Parathyroid adenoma (tissue), 2 donors: ENCODE results near the gene PCSK5.
"Not testable (repeated sequence)": the region's sequence is repeated elsewhere in the genome, so short reads cannot be mapped to it uniquely, and the experiment has no call there.

Experiments used
- H2AFZ ChIP-seq: fragments of 300-600 bp; sonication (generic); one replicate; pipeline ENCODE4 v1.7.0; 2017; ENCODE audit warnings: antibody characterized with exemption, mild to moderate bottlenecking
- H3K27ac ChIP-seq: fragments of 300-600 bp; sonication (generic); one replicate; pipeline ENCODE4 v1.7.0; 2017
- H3K27me3 ChIP-seq: fragments of 300-600 bp; sonication (generic); one replicate; pipeline ENCODE4 v1.7.0; 2017; ENCODE audit warnings: low read length; ENCODE audit not compliant: control insufficient read depth, insufficient read depth
- H3K36me3 ChIP-seq: fragments of 300-600 bp; sonication (generic); one replicate; pipeline ENCODE4 v1.7.0; 2017; ENCODE audit warnings: low read length; ENCODE audit not compliant: control insufficient read depth, insufficient read depth
- H3K4me1 ChIP-seq: fragments of 300-600 bp; sonication (generic); one replicate; pipeline ENCODE4 v1.7.0; 2017; ENCODE audit warnings: control low read depth
- H3K4me2 ChIP-seq: fragments of 300-600 bp; sonication (generic); one replicate; pipeline ENCODE4 v1.7.0; 2017; ENCODE audit warnings: low read length
- H3K4me3 ChIP-seq: fragments of 300-600 bp; sonication (generic); one replicate; pipeline ENCODE4 v1.7.0; 2017; ENCODE audit warnings: low read depth, low read length
- H3K79me2 ChIP-seq: fragments of 300-600 bp; sonication (generic); one replicate; pipeline ENCODE4 v1.7.0; 2017; ENCODE audit warnings: control low read depth
- H3K9ac ChIP-seq: fragments of 300-600 bp; sonication (generic); one replicate; pipeline ENCODE4 v1.7.0; 2017; ENCODE audit warnings: mild to moderate bottlenecking
- H3K9me3 ChIP-seq: fragments of 300-600 bp; sonication (generic); one replicate; pipeline ENCODE4 v1.7.0; 2017; ENCODE audit warnings: low read length; ENCODE audit not compliant: control insufficient read depth
- TF ChIP-seq, protein P1 (sequence below): fragments of 300-600 bp; sonication (generic); IDR thresholded peaks from one replicate; pipeline ENCODE4 v1.7.0; 2017; ENCODE audit warnings: antibody characterized with exemption, mild to moderate bottlenecking
- donor health status: primary hyperparathyroidism.

PCSK5 gene

DNA sequence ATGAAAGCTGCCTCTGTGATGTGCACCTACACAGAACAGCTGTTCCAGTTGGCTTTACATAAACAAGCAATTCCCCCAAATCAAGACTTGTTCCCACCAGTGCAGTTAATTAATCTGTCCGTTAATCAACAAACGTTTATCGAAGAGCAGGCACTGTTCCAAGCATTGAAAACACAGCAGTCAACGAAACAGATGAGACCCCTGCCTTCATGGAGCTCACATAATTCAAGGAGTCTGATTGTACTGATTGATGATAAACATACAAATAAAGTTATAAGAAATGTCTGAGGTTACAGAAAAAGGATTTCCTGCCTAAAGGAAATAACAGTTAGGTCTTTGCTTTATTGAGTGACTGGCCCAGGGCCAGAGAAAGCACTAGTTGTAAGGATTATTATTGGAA, 26.2 kb upstream of the PCSK5 start:
- H3K9ac ChIP-seq = no peak overlapping the region
- TF ChIP-seq, protein P1, sequence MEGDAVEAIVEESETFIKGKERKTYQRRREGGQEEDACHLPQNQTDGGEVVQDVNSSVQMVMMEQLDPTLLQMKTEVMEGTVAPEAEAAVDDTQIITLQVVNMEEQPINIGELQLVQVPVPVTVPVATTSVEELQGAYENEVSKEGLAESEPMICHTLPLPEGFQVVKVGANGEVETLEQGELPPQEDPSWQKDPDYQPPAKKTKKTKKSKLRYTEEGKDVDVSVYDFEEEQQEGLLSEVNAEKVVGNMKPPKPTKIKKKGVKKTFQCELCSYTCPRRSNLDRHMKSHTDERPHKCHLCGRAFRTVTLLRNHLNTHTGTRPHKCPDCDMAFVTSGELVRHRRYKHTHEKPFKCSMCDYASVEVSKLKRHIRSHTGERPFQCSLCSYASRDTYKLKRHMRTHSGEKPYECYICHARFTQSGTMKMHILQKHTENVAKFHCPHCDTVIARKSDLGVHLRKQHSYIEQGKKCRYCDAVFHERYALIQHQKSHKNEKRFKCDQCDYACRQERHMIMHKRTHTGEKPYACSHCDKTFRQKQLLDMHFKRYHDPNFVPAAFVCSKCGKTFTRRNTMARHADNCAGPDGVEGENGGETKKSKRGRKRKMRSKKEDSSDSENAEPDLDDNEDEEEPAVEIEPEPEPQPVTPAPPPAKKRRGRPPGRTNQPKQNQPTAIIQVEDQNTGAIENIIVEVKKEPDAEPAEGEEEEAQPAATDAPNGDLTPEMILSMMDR = no peak
- no peaks in the 10 kb centered on the region for H3K9me3 ChIP-seq
- H2AFZ ChIP-seq = no peak overlapping the region
- H3K4me2 ChIP-seq = no peak overlapping the region
- no peaks in the 10 kb centered on the region for H3K79me2 ChIP-seq
- no peaks in the 10 kb centered on the region for H3K4me1 ChIP-seq
- H3K36me3 ChIP-seq = no peaks in the 10 kb centered on the region
- H3K4me3 ChIP-seq = no peak overlapping the region
- no peaks in the 10 kb centered on the region for H3K27me3 ChIP-seq
- no peak overlapping the region for H3K27ac ChIP-seq

DNA sequence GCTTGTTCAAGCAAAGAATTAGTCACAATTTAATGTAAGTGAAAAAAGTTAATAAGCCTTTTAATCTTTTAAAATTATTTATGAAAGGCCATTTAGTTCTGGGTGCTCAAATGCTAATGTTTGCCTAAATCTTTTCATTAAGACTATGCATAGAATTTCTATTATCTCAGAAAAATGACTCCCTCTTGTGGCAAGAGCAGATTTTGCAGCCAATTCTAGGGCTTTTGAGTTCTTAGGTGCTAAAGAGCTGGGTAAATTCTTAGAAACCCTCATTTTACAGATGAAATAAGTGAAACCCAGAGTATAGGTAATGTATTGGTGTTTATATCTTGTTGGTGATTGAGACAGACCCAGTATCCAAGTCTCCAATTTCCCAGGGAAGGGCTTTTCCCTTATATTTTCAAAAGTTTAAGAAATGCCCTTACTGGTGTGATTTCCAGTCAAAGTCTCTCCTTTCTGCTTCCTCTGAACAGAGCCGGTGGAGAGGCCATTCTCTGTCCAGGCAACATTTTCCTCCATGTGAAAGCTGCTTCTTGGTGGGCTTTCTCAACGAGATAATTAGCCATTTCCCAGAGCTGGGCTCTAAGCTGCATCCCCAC, 24.1 kb upstream of the PCSK5 start:
- Histone ChIP-seq H3K9ac (no peak overlapping the region), H3K79me2 (no peaks in the 10 kb centered on the region), H3K36me3 (no peaks in the 10 kb centered on the region), H3K4me3 (no peak overlapping the region), H3K4me2 (no peak overlapping the region), H3K27me3 (no peaks in the 10 kb centered on the region), H2AFZ (no peak overlapping the region), H3K9me3 (no peaks in the 10 kb centered on the region), H3K4me1 (no peaks in the 10 kb centered on the region), H3K27ac (no peak overlapping the region)
- TF ChIP-seq, protein P1 = peak; percentile 56

DNA sequence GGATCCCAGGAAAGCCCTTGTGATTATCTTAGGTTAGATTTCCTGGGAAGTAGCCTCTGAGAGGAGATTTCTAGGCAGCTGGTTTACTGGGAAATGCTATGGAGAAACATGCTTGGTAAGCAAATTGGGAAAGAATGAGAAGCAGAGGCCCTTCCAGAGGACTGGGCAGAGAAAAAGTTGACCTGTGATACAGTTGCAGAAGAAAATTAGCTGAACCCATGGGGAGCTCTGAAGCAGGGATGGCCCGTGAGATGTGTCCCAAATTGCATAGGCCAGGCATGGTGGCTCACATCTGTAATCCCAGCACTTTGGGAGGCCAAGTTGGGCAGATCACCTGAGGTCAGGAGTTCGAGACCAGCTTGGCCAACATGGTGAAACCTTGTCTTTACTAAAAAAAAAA, 21.9 kb upstream of the PCSK5 start:
- H3K4me1 ChIP-seq, H3K27me3 ChIP-seq, H2AFZ ChIP-seq, H3K9ac ChIP-seq, H3K4me2 ChIP-seq, H3K9me3 ChIP-seq, H3K79me2 ChIP-seq, H3K36me3 ChIP-seq, H3K4me3 ChIP-seq, H3K27ac ChIP-seq: not testable (repeated sequence)

DNA sequence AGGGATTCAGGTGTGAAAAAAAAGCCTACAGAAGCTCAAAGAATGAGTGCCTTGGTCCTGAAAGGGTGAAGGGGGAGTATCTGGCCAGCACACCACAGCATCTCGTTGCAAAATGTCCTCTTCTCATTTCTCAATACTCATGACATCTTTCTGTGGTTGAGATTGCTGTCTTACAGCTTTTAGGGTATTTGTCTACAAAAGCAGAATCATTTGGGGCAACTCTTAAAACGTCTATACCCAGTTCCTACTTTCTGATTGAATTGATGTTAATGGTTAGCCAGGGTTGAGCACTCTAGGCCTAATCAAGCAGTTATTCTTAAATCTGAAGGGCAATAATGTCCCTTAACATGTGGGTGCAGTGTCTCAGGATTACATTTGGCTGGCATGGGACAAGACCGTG, 21.2 kb upstream of the PCSK5 start:
- H3K9ac ChIP-seq = no peak overlapping the region
- no peaks in the 10 kb centered on the region for H3K9me3 ChIP-seq
- H3K79me2 ChIP-seq = no peaks in the 10 kb centered on the region
- H3K4me1 ChIP-seq = no peaks in the 10 kb centered on the region
- H3K36me3 ChIP-seq = no peaks in the 10 kb centered on the region
- H3K27me3 ChIP-seq = no peaks in the 10 kb centered on the region
- H3K4me3 ChIP-seq = no peak overlapping the region
- no peak overlapping the region for H3K4me2 ChIP-seq
- no peak overlapping the region for H2AFZ ChIP-seq
- H3K27ac ChIP-seq = no peak overlapping the region
- TF ChIP-seq, protein P1 = no peak

DNA sequence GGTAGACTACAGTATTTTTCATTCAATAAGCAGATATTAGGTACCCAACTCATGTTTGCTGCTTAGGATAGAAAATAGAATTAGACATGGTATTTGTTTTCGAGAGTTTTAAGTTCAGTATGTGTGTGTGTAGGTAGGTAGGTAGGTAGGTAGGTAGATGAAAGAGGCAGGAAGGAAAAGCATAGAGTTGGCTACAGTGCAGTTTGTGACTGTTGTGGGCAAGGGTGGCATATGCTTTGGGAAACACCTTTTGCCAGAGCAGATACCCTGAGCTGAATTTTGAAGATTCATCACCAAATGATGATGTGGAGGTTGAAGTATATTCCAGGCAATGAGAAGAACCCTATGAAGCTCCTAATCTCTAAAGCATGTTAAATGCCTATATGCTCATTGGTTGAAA, 20.0 kb upstream of the PCSK5 start:
- no peak overlapping the region for H3K27ac ChIP-seq
- no peaks in the 10 kb centered on the region for H3K79me2 ChIP-seq
- no peaks in the 10 kb centered on the region for H3K4me1 ChIP-seq
- no peaks in the 10 kb centered on the region for H3K9me3 ChIP-seq
- H3K36me3 ChIP-seq = no peaks in the 10 kb centered on the region
- H2AFZ ChIP-seq = no peak overlapping the region
- no peaks in the 10 kb centered on the region for H3K27me3 ChIP-seq
- TF ChIP-seq, protein P1 = no peak
- H3K4me3 ChIP-seq = no peak overlapping the region
- no peak overlapping the region for H3K4me2 ChIP-seq
- H3K9ac ChIP-seq = no peak overlapping the region
